Stomach (tissue), 4 donors: ENCODE results near the gene CCDC146.
"Not testable (repeated sequence)": the region's sequence is repeated elsewhere in the genome, so short reads cannot be mapped to it uniquely, and the experiment has no call there.

ENCODE experiments used
- EP300 ChIP-seq: sonication (generic); formaldehyde crosslinking; IDR thresholded peaks from one replicate; pipeline ENCODE4 v1.6.1; 2017; ENCODE audit warnings: antibody characterized with exemption
- POLR2A ChIP-seq, 4 donors: fragments of 450-650 bp; IDR thresholded peaks; one replicate each; pipeline ENCODE4 v1.6.1; 2016; ENCODE audit warnings: antibody characterized with exemption in 4 of 4, control low read depth in 2 of 4, mild to moderate bottlenecking in 1 of 4, moderate library complexity in 1 of 4
- TF ChIP-seq, protein P1 (sequence below), 7 experiments: fragments of 450-650 bp in 4 of 7; fragments of 200-600 bp in 3 of 7; sonication (generic) in 3 of 7; IDR thresholded peaks; one replicate each; pipeline ENCODE4 v1.5.1; 2016 to 2019; ENCODE audit warnings: antibody characterized with exemption in 7 of 7, control low read depth in 2 of 7, mild to moderate bottlenecking in 1 of 7

DNA sequence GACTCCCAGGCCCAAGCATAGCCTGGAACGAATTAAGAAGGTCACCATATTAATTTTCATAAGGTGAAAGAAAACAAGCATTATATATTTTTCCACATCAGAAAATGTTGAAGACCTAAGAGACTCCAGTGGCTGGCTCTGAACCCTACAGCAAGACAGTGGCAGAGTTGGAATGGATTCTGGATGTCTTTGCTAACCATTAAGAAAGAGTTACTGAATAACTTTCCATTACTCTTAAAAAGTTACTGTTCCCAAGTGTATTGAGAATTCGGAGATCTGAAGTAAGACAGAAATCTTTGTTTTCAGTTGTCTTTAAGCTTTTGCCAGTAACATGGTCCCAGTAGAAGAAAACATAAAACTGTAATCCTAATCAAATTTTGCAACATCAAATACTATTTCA is 30.1 kb upstream of the CCDC146 start:
- TF ChIP-seq, protein P1, sequence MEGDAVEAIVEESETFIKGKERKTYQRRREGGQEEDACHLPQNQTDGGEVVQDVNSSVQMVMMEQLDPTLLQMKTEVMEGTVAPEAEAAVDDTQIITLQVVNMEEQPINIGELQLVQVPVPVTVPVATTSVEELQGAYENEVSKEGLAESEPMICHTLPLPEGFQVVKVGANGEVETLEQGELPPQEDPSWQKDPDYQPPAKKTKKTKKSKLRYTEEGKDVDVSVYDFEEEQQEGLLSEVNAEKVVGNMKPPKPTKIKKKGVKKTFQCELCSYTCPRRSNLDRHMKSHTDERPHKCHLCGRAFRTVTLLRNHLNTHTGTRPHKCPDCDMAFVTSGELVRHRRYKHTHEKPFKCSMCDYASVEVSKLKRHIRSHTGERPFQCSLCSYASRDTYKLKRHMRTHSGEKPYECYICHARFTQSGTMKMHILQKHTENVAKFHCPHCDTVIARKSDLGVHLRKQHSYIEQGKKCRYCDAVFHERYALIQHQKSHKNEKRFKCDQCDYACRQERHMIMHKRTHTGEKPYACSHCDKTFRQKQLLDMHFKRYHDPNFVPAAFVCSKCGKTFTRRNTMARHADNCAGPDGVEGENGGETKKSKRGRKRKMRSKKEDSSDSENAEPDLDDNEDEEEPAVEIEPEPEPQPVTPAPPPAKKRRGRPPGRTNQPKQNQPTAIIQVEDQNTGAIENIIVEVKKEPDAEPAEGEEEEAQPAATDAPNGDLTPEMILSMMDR (IDR thresholded peaks at IDR 0.05) = not testable (repeated sequence)
- TF ChIP-seq POLR2A (IDR thresholded peaks at IDR 0.05); EP300: not testable (repeated sequence)
